Keratinocyte (primary cell): ENCODE measurements around the gene HOXA1. TPM values are rescaled to one million over a fixed set of nuclear protein-coding genes. Genes with fewer than 3 reads are reported as not detected.
A peak's percentile ranks its signal among the peaks of the same experiment; 100 is the strongest.
"Not testable (repeated sequence)": the region's sequence is repeated elsewhere in the genome, so short reads cannot be mapped to it uniquely, and the experiment has no call there.

Experiments used
- DNase-seq: peaks from one replicate; pipeline ENCODE4 v3.0.0-alpha.2; 2011; ENCODE audit warnings: low read depth, missing footprints, low spot score
- FAIRE-seq: peaks from 2 replicates; lab custom pipeline; 2011; peaks lifted over from hg19 to GRCh38; lab: Jason Lieb, UNC
- H2AFZ ChIP-seq: 2 replicates; pipeline ENCODE4 v1.6.0; 2012; ENCODE audit warnings: low read length, control low read depth, inconsistent platforms; ENCODE audit not compliant: control insufficient read depth
- H3K27ac ChIP-seq: 2 replicates; pipeline ENCODE4 v1.5.1; 2011; ENCODE audit warnings: low read length; ENCODE audit not compliant: control insufficient read depth, insufficient read depth
- H3K27me3 ChIP-seq: 3 replicates; pipeline ENCODE4 v1.6.0; 2011; ENCODE audit warnings: low read length; ENCODE audit not compliant: control insufficient read depth, insufficient read depth; ENCODE audit errors: extremely low read depth
- H3K36me3 ChIP-seq, 2 experiments: 2 replicates in 1 of 2; 3 replicates in 1 of 2; pipeline ENCODE4 v1.5.1; 2011; ENCODE audit warnings: low read length in 2 of 2, mild to moderate bottlenecking in 1 of 2; ENCODE audit not compliant: control insufficient read depth in 2 of 2, insufficient read depth in 2 of 2; ENCODE audit errors: extremely low read depth in 1 of 2
- H3K4me1 ChIP-seq: 3 replicates; pipeline ENCODE4 v1.5.1; 2011; ENCODE audit warnings: low read length; ENCODE audit not compliant: control insufficient read depth, insufficient read depth; ENCODE audit errors: extremely low read depth
- H3K4me2 ChIP-seq: 3 replicates; pipeline ENCODE4 v1.6.0; 2011; ENCODE audit warnings: low read depth, low read length; ENCODE audit not compliant: control insufficient read depth, insufficient read depth; ENCODE audit errors: extremely low read depth
- H3K4me3 ChIP-seq, 3 experiments: fragments of 200-600 bp in 1 of 3; sonication (generic) in 1 of 3; 2 replicates in 2 of 3; 3 replicates in 1 of 3; pipeline ENCODE4 v1.5.1; 2011 to 2016; ENCODE audit warnings: low read length in 3 of 3, mild to moderate bottlenecking in 3 of 3, control low read depth in 2 of 3, inconsistent platforms in 1 of 3, low read depth in 1 of 3, mixed read lengths in 1 of 3, mixed run types in 1 of 3, moderate library complexity in 1 of 3; ENCODE audit not compliant: control insufficient read depth in 2 of 3, insufficient read depth in 2 of 3; ENCODE audit errors: extremely low read depth in 1 of 3
- H3K79me2 ChIP-seq: 2 replicates; pipeline ENCODE4 v1.6.0; 2012; ENCODE audit warnings: low read length; ENCODE audit not compliant: control insufficient read depth, insufficient read depth
- H3K9ac ChIP-seq: 3 replicates; pipeline ENCODE4 v1.6.0; 2011; ENCODE audit warnings: low read length; ENCODE audit not compliant: control insufficient read depth, insufficient read depth; ENCODE audit errors: extremely low read depth
- H3K9me1 ChIP-seq: 3 replicates; pipeline ENCODE4 v1.6.0; 2011; ENCODE audit warnings: low read length; ENCODE audit not compliant: control insufficient read depth, insufficient read depth; ENCODE audit errors: extremely low read depth
- H3K9me3 ChIP-seq: 2 replicates; pipeline ENCODE4 v1.5.1; 2012; ENCODE audit warnings: low read depth, low read length; ENCODE audit not compliant: control insufficient read depth
- H4K20me1 ChIP-seq: 3 replicates; pipeline ENCODE4 v1.6.0; 2011; ENCODE audit warnings: low read length; ENCODE audit not compliant: control insufficient read depth, insufficient read depth; ENCODE audit errors: extremely low read depth
- EZH2 ChIP-seq: IDR thresholded peaks from one replicate; pipeline ENCODE4 v1.6.1; 2012; ENCODE audit warnings: inconsistent platforms, mild to moderate bottlenecking, low read length, moderate library complexity
- dilution Hi-C: fragments of 300-500 bp; cut with MboI; formaldehyde crosslinking; loops from one replicate; pipeline ENCODE4 v1.7.0; 2020; ENCODE audit warnings: low sequenced_read_pairs; ENCODE audit not compliant: extremely low pct_ligation_motif_present
- polyA plus RNA-seq, 5 experiments: library from polyadenylated mRNA; depleted of rRNA in 3 of 5; stranded (reverse) in 3 of 5; stranded (forward) in 1 of 5; unstranded in 1 of 5; fragments of >200 nt; gene quantifications; 1 replicate in 1 of 5; 2 replicates in 3 of 5; 3 replicates in 1 of 5; pipeline versions ENCODE4 v1.2.1 to v1.2.3, GENCODE V29; 2011 to 2012; ENCODE audit warnings: missing spikeins in 2 of 5, low read depth in 1 of 5, low replicate concordance in 1 of 5
- small RNA-seq, 3 experiments: library from RNA; depleted of rRNA; stranded (forward); fragments of <200 nt; gene quantifications; one replicate each; pipeline ENCODE3, GENCODE V24; 2012; ENCODE audit warnings: low read depth in 3 of 3, low replicate concordance in 1 of 3; ENCODE audit not compliant: insufficient read length in 3 of 3
- TF ChIP-seq, protein P1 (sequence below), 3 experiments: IDR thresholded peaks in 1 of 3; conservative IDR thresholded peaks in 1 of 3; optimal IDR thresholded peaks in 1 of 3; 2 replicates in 2 of 3; 3 replicates in 1 of 3; pipeline versions ENCODE3 to v1.5.1; 2011; ENCODE audit warnings: low read length in 3 of 3, mild to moderate bottlenecking in 3 of 3, moderate library complexity in 2 of 3, control low read depth in 1 of 3, inconsistent platforms in 1 of 3; ENCODE audit not compliant: insufficient read depth in 2 of 3; ENCODE audit errors: extremely low read depth in 1 of 3

Gene HOXA1
- polyA plus RNA-seq, 1 donor (not counting 4 experiments of a cell fraction or from before 2014, with no cell fraction given), result 11.9 TPM

DNA sequence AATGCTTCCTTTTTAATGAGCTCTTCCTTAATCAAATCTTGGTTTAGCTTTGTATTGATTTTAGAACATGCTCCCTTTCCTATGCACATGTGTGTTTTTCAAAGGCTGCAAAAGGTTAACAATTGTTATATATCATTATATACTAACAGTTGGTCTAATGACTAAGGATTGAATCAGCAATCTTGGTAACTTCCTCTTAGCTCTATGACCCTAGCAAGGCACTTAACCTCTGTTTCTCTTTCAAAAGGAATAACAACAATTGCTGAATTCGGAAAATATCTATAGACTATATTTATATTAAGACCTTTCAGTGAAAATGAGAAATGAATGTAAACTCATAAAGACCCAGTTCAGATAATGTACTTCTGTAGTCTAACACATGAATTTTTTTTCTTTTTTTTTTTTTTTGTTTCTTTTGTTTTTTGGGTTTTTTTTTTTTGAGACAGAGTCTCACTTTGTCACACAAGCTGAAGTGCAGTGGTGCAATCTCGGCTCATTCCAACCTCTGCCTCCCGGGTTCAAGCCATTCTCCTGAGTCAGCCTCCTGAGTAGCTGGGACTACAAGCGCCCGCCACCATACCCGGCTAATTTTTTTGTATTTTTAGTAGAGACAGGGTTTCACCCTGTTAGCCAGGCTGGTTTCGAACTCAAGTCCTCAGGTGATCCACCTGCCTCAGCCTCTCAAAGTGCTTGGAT is 48.8 kb downstream of the HOXA1 start:
- Histone ChIP-seq H3K9me3 (no peaks in the 10 kb centered on the region), H3K4me1 (peaks cover 11% of the 10 kb centered on the region), H3K9ac (peak overlapping the region; percentile 15), H3K27me3 (no peaks in the 10 kb centered on the region), H3K27ac (peak overlapping the region; percentile 66), H4K20me1 (no peaks in the 10 kb centered on the region), H3K4me2 (peak overlapping the region; percentile 54), H3K79me2 (no peaks in the 10 kb centered on the region), H3K4me3 (no peak overlapping the region), H3K9me1 (no peaks in the 10 kb centered on the region), H3K36me3 (no peaks in the 10 kb centered on the region), H2AFZ (no peak overlapping the region)
- no peak for DNase-seq
- FAIRE-seq, result no peak
- dilution Hi-C loops, result no loop called here
- TF ChIP-seq, protein P1, sequence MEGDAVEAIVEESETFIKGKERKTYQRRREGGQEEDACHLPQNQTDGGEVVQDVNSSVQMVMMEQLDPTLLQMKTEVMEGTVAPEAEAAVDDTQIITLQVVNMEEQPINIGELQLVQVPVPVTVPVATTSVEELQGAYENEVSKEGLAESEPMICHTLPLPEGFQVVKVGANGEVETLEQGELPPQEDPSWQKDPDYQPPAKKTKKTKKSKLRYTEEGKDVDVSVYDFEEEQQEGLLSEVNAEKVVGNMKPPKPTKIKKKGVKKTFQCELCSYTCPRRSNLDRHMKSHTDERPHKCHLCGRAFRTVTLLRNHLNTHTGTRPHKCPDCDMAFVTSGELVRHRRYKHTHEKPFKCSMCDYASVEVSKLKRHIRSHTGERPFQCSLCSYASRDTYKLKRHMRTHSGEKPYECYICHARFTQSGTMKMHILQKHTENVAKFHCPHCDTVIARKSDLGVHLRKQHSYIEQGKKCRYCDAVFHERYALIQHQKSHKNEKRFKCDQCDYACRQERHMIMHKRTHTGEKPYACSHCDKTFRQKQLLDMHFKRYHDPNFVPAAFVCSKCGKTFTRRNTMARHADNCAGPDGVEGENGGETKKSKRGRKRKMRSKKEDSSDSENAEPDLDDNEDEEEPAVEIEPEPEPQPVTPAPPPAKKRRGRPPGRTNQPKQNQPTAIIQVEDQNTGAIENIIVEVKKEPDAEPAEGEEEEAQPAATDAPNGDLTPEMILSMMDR (optimal IDR thresholded peaks at IDR 0.05 in 1 of 3, IDR thresholded peaks at IDR 0.05 in 1 of 3, conservative IDR thresholded peaks at IDR 0.05 in 1 of 3; ENCODE audit: extremely low read depth in 1 of 3, insufficient read depth in 2 of 3, low read length in 3 of 3), result no peak
- no peak for TF ChIP-seq EZH2

DNA sequence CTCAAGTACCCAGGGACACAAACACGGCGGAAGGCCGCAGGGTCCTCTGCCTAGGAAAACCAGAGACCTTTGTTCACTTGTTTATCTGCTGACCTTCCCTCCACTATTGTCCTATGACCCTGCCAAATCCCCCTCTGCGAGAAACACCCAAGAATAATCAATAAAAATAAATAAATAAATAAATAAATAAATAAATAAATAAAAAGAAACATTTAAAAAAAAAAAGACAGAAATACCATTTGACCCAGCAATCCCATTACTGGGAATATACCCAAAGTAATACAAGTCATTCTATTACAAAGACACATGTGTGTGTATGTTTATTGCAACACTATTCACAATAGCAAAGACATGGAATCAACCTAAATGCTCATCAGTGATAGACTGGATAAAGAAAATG is 49.8 kb downstream of the HOXA1 start:
- H3K9ac ChIP-seq, DNase-seq, dilution Hi-C loops, H2AFZ ChIP-seq, H3K79me2 ChIP-seq, H3K9me3 ChIP-seq, H4K20me1 ChIP-seq, H3K4me2 ChIP-seq, H3K4me3 ChIP-seq, H3K9me1 ChIP-seq, H3K36me3 ChIP-seq, H3K27ac ChIP-seq, H3K27me3 ChIP-seq, FAIRE-seq: not testable (repeated sequence)
- peaks cover 11% of the 10 kb centered on the region for H3K4me1 ChIP-seq

DNA sequence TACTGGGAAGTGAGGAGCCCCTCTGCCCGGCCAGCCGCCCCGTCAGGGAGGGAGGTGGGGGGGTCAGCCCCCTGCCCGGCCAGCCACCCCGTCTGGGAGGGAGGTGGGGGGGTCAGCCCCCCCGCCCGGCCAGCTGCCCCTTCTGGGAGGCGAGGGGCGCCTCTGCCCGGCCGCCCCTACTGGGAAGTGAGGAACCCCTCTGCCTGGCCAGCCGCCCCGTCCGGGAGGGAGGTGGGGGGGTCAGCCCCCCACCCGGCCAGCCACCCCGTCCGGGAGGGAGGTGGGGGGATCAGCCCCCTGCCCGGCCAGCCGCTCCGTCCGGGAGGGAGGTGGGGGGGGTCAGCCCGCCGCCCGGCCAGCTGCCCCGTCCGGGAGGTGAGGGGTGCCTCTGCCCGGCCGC is 50.7 kb downstream of the HOXA1 start:
- H2AFZ ChIP-seq, H3K9ac ChIP-seq, H3K27me3 ChIP-seq, H3K36me3 ChIP-seq, H3K9me3 ChIP-seq, H3K9me1 ChIP-seq, H3K4me3 ChIP-seq, dilution Hi-C loops, DNase-seq, H3K4me2 ChIP-seq, H3K79me2 ChIP-seq, H4K20me1 ChIP-seq, H3K27ac ChIP-seq, FAIRE-seq: not testable (repeated sequence)
- H3K4me1 ChIP-seq, result peaks cover 11% of the 10 kb centered on the region

Small RNAs within 50 kb of the gene (small RNA-seq; reads per million reads assigned to genes)
- 0 reads per million in 3 experiments for gene RF01977

Other genes with a start within 250 kb of the HOXA1 start
- 8.6 to 15.0 TPM (median 11.1 TPM) in 3 replicates for gene SKAP2, start 231.4 kb downstream of the HOXA1 start, polyA plus RNA-seq
- gene HOXA2, start 6.7 kb upstream of the HOXA1 start, polyA plus RNA-seq, result 0.22 to 1.1 TPM (median 0.71 TPM) in 3 replicates
- gene HOXA4, start 34.8 kb upstream of the HOXA1 start, polyA plus RNA-seq, result 0.40 to 1.8 TPM (median 1.5 TPM) in 3 replicates
- 3.3 to 7.1 TPM (median 4.5 TPM) in 3 replicates for gene HOXA5, start 47.7 kb upstream of the HOXA1 start, polyA plus RNA-seq
- gene HOXA6, start 51.8 kb upstream of the HOXA1 start, polyA plus RNA-seq, result 0.52 to 0.72 TPM (median 0.54 TPM) in 3 replicates
- gene HOXA3, start 56.6 kb upstream of the HOXA1 start, polyA plus RNA-seq, result 0.17 to 0.84 TPM (median 0.58 TPM) in 3 replicates
- gene HOXA7, start 60.7 kb upstream of the HOXA1 start, polyA plus RNA-seq, result 3.8 to 13.5 TPM (median 8.1 TPM) in 3 replicates
- gene HOXA9, start 69.5 kb upstream of the HOXA1 start, polyA plus RNA-seq, result 9.0 to 40.5 TPM (median 28.1 TPM) in 3 replicates
- 1.6 to 4.5 TPM (median 2.4 TPM) in 3 replicates for gene HOXA10, start 78.3 kb upstream of the HOXA1 start, polyA plus RNA-seq
- 0.07 to 0.18 TPM (median 0.14 TPM) in 3 replicates for gene HOXA11, start 89.2 kb upstream of the HOXA1 start, polyA plus RNA-seq
- gene HOXA13, start 104.1 kb upstream of the HOXA1 start, polyA plus RNA-seq, result not detected in 3 replicates
- not detected in 3 replicates for gene EVX1, start 146.8 kb upstream of the HOXA1 start, polyA plus RNA-seq